AML-193 (cell line): ENCODE results near the gene CELSR1.

Source experiments
- DNase-seq, 2 experiments: peaks; one replicate each; lab custom pipeline; 2025; lab: John Stamatoyannopoulos, UW

The CELSR1 gene

DNA sequence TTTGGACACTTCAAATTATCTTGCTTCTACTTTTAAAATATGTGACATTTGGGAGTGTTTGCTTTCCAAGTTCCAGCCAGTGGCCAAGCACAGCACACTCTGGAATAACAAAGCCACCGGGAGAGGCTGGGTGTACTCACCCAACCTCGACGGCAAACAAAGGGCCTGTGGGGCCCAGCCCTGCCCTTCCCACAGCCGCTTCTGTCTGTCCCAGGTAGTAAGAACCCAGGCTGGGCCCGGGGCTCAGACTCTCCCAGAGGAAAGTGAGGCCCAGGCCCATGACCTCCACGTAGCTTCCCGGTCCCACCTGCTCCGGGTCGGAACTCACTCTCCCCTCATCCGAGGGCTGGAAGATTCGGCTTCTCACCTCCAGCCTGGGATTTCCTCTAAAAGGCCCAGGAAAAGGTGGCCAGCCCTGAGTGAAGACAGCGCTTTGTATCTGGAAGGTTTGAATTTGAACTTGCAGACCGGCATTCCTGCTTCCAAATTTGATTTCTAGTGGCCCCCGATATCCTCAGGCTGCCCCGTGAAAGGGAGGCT lies 93.5 kb downstream of the CELSR1 start:
- DNase-seq: no peak

DNA sequence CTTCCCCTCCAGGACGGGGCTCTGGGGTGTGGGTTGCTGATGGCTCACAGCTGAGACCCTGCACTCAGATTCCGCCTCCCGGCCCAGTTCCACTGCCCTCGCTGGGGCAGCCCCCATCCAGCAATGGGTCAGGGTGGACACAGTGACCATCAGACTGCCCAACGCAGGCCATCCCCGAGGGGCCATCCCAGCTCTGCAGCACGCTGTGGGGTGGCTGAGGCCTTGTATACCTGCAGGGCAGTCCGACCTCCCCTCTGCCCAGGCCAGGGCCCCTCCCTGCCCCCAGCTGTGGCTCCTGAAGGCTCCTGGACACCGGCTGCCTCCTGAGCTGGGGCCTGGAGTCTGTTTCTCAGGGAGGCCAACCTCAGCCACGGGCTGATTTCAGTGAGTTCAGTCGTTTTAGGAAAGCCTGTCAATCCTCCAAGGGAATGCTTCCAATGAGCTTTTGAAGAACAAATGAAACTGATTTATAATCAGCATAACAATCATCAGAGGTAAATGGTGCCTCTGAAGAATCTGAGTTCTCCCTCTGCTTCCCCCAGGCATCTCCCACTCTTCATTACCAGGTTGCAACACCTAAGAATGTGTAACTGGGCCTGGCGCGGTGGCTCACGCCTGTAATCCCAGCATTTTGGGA lies 95.1 kb downstream of the CELSR1 start:
- no peak for DNase-seq

DNA sequence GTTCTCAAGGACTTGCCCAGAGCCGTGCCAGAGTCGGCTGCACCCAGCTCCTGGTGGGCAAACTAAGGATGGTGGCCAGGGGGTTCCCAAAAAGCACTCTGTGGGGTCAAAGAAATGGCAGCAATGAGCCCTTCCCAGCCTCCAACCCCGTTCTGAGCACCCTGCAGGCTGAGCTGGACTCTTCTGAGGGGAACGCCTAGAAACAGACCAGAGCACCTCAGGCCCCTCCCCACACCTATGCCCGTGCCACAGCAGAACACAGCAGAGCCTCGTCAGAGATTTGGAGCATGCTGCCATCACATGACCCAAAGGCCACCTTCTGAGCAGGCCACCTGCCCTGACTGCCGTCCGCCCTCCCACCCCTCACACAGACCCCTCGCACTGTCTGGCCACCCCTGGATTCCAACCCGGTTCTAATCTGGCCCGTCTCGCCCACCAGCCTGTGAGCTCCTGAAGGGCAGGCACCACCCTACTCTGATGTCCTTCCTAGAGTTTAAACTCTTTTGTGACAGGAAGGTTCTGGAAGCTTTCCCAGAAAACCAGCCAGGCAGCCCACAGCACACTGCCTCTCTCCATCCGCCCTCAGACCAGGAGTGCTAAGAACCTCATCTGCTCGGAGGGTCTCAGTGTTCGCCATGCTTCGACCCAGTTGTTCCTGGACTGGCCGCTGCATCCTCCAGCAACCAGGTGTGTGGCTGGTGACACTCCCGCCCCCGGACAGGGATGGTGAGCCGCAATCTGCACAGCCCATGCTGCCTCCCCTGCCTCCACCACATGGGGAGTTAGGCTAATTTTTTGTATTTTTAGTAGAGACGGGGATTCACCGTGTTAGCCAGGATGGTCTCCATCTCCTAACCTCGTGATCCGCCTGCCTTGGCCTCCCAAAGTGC lies 97.6 kb downstream of the CELSR1 start:
- DNase-seq: no peak

DNA sequence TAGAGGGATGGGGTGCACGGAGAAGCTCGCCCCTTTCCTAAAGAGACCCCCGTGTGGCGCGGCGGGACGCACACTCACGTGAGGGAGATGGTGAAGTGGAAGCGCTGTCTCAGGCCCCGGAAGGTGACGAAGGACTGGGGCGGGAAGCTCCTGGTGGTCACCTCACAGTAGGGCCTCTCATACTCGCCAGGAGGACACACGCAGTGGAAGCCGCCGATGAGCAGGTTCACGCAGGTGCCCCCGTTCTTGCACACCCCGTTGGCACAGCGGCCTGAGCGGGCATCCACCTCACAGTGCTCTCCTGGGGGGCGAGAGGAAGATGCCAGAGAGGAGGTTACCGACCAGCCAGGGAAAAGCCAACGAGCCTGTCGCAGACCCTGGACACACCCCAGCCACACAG lies 98.3 kb downstream of the CELSR1 start:
- DNase-seq: no peak

DNA sequence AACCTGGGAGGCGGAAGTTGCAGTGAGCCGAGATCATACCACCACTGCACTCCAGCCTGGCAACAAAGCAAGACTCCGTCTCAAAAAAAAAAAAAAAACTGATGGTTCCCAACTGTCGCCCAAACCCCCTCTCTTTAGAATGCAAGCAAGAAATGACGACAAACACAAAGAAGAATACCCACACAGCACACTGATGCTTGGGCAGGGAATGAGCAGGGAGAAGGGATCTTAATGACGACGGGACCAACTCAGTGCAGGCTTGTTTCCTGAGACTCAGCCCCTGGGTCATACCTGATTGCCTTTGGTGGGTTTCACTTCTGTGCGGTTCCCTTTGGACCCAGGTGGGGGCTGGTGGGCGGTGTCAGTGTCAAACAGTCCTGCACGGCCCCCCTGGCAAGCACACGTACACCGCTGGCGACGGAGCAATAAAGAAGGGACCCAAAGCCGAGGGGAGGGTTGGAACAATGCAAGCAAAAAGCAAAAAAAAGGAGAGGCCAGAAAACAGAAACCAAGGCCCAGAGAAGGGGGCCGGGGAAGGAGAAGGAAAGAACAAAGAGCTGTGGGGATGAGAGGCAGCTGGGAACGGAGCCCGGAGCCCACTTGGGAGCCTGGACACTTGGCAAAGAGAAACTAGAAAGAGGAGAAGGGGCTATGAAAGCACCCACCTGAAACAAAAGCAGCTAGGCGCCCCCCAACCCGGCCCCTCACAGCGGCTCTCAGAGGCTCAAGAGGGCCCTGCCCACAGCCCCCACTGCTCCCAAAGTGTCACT lies 99.6 kb downstream of the CELSR1 start:
- DNase-seq: no peak

DNA sequence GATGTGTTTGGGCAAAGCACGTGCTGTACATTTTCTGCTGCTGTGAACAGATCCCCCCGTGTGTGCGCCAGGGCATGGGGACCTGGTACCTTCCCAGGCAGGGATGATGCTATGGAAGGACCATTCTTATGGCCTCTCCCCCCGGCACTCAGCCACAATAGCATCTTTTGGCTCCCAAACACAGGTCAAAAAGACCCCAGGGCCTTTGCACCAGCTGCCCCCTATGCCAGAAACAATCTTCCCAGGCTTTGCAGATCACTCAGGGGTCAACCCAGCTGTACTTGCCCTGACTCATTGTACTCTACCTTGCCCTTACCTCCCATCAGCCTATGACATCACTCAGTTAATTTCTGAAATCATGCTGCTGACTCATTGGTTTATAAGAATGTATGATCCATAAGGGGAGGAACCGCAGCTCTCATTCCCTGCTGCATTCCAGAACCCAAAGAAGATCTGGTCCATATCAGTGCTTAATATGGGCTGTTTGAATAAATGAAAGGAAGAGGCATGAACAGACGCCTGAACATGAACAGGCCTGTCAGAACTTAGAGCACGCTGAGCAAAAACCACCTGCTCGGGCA lies 100.7 kb downstream of the CELSR1 start:
- no peak for DNase-seq

DNA sequence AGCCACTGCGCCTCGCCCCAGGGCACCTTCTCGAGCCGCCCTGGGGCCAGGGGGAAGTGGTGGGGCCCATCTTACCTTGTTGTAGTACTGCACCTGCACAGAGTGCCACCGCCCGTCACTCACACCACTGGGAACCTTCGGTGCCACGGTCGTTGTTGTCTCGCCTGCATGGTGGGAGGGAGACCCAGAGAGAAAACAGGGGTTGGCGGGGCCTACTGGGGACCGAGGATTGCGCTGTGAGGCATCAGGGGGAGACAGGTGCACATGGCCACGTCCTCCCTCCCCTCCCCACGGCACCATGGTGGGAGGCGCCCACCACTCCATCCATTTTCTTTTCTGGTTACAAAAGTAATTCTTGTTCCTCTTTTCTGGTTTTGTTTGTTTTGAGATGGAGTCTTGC lies 104.1 kb downstream of the CELSR1 start:
- DNase-seq: no peak

DNA sequence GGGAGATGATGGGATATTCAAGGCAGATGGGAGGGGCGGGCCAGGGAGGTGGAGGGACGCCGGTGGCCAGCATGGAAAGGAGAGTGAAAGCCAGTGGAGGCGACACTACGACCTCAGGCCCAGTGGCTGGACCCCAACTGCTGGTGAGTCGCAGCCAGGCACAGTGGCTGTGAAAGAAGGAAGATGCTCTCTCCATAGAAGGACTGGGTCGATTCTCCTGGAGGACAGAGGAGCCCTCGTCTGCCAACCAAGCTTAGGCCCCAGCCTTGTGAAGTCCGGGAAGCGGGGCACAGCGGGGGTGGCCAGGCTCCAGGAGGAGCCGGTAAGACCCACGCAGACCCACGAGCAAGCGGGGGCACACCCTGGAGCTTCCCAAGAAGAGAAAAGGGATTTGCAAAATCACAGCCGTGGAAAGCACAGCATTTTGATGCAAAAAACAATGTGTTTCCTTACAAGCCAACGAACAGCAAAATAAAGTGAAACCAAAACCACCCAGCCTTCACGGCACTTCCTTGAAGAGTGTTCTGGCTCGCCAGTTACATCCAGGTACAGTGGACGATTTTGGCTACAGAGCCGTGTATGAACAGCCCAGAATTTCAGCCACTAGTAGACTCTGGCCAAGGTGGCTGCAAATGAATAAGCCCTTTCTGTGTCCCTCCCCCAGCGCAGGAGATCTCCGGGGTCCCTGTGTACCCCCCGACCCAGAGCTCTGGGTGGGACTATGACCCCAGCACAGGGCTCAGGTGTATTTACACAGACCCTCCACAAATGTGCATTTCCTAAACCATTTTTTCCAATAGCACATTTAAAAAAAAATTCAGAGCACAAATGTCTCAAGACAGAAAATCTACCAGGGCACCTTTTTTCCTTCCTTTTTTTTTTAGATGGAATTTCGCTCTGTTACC lies 105.0 kb downstream of the CELSR1 start:
- DNase-seq: no peak

DNA sequence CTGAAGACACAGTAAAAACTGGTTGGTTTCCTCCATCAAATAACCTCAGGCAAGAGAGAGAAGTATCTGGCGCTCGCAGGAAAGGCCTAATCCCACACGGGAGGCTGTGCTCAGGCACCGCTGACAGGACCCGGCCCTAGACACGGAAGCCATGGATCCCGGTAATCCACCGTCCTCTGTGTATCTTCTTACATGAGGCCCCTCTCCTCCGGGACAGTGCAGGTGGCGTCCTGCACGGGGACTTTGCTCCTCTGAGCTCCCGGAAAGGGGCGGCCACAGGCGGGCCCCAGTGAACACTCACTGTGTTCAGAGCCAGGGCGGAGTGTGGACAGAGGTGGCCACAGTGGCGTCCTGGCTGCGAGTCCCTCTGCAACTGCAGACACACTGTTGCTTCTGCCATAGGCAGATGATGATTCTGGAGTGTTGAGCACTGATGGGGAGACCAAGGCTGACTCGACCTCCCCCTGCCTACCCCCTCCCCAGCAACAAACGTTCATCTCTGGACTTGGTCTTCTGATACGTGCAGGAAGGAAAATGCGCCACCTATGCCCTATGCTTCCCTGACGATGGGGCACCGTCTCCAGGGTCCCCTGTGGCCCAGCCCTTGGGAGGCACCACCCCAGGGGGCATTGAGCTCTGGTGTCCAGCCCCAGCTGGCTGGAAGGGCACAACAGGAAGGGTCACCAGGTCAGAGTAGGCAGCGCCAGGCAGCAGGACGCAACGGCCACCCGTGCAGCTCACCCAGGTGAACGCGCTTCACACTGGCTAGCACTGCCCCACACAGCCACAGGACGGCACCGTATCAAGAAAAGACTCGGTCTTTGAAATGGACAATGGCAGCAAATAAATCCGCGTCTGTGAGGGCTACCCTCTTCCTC lies 106.2 kb downstream of the CELSR1 start:
- no peak for DNase-seq

DNA sequence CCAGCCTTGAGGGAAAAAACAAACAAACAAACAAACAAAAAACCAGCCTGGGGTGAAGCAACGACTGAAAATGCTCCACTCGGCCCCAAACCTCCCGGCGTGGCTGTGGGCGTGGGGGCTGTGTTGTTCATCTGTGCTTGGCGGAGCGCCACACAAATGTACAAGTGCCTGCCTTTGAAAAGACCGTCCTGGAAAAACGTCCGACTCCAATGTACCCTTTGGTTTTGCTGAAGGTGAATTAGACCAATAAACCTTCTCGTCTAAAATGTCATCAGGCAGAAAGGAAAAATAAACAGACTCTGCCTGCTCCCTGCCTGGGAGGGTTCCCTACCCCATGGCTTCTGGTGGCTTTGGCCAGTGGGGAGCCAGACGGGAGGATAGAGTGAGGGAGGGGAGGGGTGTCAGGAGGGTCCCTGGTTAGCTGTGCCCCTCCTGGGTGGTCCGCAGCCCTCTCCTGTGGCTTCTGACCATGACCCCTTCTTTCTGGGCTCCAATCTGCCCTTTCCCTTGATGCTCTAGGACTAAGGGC lies 108.0 kb downstream of the CELSR1 start:
- DNase-seq: no peak

DNA sequence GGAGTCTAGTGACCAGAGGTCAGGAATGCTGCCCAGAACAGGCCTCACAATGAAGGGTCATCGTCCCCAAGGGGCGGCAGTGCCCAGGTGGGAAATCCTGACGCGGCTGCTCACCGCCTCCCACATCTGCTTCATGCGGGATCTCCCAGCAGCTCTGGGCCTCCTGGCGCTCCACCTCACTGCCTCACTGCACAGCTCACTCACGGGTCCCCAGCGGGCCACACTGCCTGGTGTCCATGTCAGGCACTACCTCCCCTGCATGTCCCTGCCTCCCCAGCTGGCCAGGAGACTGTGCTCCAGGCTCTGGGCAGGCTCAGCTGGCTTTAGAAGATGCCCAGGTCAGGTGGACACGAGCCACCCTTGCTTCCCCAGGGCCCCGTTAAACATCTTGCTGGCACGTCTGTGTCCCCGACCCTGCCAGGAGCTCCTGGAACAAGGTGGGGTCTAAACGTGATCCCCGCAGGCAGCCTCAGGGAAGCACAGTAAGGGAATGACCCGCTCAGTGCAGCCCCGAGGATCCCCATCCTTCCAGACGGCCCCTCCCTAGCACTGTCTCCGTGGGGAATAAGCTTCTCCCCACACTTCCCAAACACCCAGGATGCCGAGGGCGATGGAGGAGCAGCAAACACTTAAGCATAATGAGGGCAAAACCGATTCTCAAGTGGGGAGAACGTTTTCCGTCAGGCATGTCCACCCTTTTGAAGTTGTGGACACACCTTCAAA lies 108.7 kb downstream of the CELSR1 start:
- DNase-seq: no peak

DNA sequence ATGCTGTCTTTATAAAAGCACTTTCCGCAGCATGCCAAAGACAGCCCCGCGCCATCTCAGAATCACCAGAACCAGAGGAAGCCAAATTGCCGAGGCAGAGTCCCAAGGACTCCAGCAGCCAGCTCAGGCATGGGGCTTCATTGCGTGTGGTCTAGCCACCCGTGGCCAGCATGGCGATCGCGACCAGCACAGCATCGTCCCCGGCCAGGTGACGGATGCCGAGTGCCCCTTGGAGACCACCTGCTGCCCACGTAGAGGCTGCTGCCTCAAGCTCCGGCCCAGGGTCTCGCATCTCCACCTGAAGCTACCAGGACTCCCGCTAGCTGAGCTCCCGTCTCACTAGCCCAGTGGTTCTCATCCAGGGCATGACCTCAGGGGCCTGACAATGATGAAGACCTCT lies 109.2 kb downstream of the CELSR1 start:
- DNase-seq: no peak

DNA sequence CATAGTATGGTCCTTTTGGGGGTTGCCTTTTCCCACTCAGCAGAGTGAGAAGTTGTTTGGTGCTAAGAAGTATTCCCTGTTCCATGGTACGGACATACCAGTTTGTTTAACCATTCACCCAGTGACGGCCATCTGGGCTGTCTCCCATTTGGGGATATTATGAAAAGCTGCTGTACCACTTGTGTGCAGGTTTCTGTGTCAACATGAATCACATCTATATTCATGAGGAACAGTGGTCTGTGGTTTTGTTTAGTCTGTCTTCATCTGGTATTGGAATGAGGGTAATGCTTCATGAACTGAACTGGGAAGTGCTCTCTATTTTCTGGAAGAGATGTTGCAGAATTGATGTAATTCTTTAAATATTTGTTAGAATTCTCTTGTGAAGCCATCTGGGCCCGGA lies 112.4 kb downstream of the CELSR1 start:
- DNase-seq: no peak

DNA sequence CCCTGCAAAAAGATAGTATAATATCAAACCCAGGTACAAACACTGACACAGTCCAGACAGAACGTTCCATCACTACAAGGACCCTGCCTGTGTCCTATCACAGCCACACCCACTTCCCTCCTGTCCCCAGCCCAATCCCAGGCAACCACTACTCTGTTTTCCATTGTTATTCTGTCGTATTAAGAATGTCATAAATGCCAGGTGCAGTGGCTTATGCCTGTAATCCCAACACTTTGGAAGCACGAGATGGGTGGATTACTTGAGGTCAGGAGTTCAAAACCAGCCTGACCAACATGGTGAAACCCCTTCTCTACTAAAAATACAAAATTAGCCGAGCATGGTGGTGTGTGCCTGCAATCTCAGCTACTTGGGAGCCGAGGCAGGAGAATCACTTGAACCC lies 112.9 kb downstream of the CELSR1 start:
- DNase-seq: no peak

DNA sequence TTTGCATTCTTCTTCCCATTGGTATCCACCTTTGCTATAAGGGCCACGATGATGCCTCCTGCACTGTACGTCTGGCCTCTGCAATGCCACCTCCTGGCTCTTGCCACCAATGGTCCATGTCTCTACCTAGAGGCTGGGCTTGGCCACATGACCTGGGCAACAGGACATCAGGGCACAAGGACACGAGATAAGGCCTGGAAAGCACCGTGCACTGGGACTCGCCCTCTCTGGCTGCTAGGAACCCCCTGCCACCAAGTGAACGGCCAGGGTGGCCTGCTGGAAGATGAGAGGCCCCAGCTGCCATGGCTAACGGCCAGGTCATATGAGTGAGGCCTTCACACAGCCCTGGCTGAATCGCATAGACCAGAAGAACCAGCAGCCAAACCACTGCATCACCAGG lies 114.5 kb downstream of the CELSR1 start:
- DNase-seq: no peak

DNA sequence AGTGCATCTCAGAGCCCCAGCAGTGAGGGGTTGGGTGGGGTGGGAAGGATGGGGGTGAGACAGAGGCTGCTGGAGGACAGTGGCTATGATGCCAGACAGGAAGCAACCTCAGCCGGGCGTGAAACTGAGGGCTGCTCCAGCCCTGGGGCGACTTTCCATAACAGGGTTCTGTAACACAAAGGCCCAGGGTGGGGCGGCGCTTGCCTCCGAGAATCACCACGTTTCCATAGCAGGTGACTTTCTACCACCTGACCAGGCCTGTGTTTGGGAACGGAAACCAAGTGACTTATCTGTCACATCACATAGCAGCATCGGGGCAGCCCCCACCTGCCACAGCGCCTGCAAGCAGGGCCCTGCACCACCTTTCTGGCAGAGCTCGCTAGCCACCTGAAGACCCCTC lies 116.2 kb downstream of the CELSR1 start:
- DNase-seq: no peak

DNA sequence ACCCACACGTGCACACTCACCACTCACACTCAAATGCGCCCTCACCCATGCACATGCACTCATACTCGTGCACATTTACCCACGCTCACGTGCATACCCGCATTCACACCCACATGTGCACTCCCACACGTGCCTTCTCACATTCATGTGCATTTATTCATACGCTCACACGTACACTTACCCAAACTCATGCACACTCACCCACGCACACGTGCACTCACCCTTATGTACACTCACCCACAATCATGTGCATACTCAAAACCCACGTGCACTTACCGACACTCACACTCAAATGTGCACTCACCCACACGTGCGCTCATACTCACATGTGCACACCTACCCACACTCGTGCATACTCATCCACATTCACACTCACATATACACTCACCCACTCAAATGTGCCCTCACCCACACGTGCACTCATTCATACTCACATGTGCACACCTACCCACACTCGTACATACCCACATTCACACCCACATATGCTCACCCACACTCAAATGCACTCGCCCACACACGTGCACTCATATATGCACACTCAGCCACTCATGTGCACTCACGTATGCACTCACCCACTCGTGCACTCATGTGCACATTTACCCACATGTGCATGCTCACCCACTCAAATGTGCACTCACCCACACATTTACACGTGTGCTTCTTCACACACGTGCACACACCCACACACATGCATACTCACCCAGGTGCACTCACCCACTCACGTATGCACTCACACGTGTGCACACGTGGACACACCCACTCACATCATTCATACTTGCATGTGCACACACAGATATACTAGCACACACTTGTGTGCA lies 117.5 kb downstream of the CELSR1 start:
- DNase-seq: no peak

DNA sequence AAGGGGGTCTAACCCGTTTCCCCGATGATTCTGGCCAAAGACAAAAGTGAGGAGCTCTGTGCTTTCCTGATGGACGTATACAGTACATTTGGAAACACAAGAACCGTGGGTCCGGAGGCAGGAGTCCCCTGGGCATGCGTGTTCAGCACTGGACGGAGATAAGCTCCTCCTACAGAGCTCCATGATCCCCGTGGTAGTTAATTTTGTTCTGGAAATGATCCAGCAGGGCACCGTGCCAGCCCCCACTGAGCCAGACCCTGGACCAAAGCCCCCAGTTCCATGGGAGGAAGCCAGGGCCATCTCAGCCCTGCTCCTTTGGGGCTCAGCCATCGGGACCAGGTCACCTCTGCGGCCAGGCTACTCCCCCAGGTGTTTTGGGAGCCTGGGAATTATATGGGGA lies 118.6 kb downstream of the CELSR1 start:
- no peak for DNase-seq
